ENCODE results near the gene GPAT2. TPM values are rescaled to one million over a fixed set of nuclear protein-coding genes. Genes with fewer than 3 reads are reported as not detected.
"Not testable (repeated sequence)": the region's sequence is repeated elsewhere in the genome, so short reads cannot be mapped to it uniquely, and the experiment has no call there.

Gene GPAT2
- total RNA-seq, 1 experiment from 2014 or later: not detected

- H3K36me3 ChIP-seq (ENCODE audit: insufficient read depth, low read length, poor library complexity, severe bottlenecking); DNase-seq (ENCODE audit: low spot score); CTCF ChIA-PET; intact Hi-C loops (cut with micrococcal nuclease; ENCODE audit: unreplicated experiment); POLR2A ChIA-PET (ENCODE audit: low non-redundant PET); H3K9me3 ChIP-seq (ENCODE audit: low read depth, low read length, poor library complexity, severe bottlenecking); H3K4me3 ChIP-seq (ENCODE audit: low read depth, low read length, poor library complexity, severe bottlenecking); BruUV-seq (replicated peaks); H3K27me3 ChIP-seq (replicated peaks; ENCODE audit: insufficient read depth, low read depth, low read length, poor library complexity); H3K27ac ChIP-seq (ENCODE audit: low read depth, low read length, poor library complexity, severe bottlenecking); H3K4me1 ChIP-seq (ENCODE audit: insufficient read depth, low read length, poor library complexity, severe bottlenecking): not testable (repeated sequence)
These were observed 35.6 kb upstream of the GPAT2 start for GRCh38 chr2:96070351-96070750.

DNA sequence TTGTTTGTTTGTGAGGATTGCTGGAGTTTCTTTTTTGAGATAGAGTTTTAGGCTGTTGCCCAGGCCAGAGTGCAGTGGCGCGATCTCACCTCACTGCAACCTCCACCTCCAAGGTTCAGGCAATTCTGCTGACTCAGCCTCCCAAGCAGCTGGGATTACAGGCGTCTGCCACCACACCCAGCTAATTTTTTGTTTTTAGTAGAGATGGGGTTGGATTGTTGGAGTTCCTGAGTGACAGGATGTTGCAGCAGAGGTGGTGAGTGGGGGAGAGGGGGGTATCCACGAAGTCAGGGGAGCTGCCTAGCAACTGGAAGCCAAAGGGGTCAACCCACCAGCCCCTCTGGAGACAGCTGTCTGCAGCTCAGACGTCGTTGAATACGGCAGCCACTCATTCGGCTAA lies 35.2 kb upstream of the GPAT2 start:
- intact Hi-C loops (cut with micrococcal nuclease; ENCODE audit: unreplicated experiment); POLR2A ChIA-PET (ENCODE audit: low non-redundant PET); BruUV-seq (replicated peaks): not testable (repeated sequence)

GRCh38 chr2:96067902-96068581 lies 33.3 kb upstream of the GPAT2 start:
- intact Hi-C loops (cut with micrococcal nuclease; ENCODE audit: unreplicated experiment); H3K27ac ChIP-seq (ENCODE audit: low read depth, low read length, poor library complexity, severe bottlenecking); DNase-seq (ENCODE audit: low spot score); H3K36me3 ChIP-seq (ENCODE audit: insufficient read depth, low read length, poor library complexity, severe bottlenecking); H3K27me3 ChIP-seq (replicated peaks; ENCODE audit: insufficient read depth, low read depth, low read length, poor library complexity); BruUV-seq (replicated peaks); POLR2A ChIA-PET (ENCODE audit: low non-redundant PET); H3K4me3 ChIP-seq (ENCODE audit: low read depth, low read length, poor library complexity, severe bottlenecking); H3K4me1 ChIP-seq (ENCODE audit: insufficient read depth, low read length, poor library complexity, severe bottlenecking); CTCF ChIA-PET; H3K9me3 ChIP-seq (ENCODE audit: low read depth, low read length, poor library complexity, severe bottlenecking): not testable (repeated sequence)

More for the DNA sequence above, 35.2 kb upstream of the GPAT2 start:
- H3K9me3 ChIP-seq (ENCODE audit: low read depth, low read length, poor library complexity, severe bottlenecking); H3K4me1 ChIP-seq (ENCODE audit: insufficient read depth, low read length, poor library complexity, severe bottlenecking); CTCF ChIA-PET; H3K27ac ChIP-seq (ENCODE audit: low read depth, low read length, poor library complexity, severe bottlenecking); H3K27me3 ChIP-seq (replicated peaks; ENCODE audit: insufficient read depth, low read depth, low read length, poor library complexity); H3K36me3 ChIP-seq (ENCODE audit: insufficient read depth, low read length, poor library complexity, severe bottlenecking); H3K4me3 ChIP-seq (ENCODE audit: low read depth, low read length, poor library complexity, severe bottlenecking); DNase-seq (ENCODE audit: low spot score): not testable (repeated sequence)

DNA sequence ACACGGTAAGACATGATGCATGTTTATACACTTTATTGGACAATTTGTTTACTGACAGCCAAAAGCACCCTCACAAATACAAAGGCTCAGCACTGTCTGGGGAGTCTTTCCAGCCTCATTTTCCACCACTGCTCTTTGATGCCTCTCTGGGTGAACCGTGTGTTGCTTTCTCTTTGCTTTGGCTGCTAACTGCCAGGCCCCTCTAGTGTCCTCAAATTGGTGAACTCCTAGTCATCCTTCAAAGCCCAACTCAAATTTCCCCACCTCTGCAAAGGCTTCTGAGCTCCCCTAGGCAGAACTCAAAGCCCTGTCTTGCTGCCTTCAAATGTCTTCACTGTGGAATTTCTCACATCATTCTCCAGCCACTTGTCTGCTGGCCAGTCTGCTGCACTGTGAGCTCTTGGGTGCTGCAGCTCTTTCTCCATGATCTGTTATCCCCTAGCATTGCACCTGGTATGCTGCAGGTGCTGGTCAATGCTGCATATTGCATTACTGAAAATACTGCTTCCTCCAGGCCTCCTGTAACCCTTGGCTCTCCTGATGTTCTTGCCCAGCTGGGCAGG lies 32.5 kb upstream of the GPAT2 start:
- DNase-seq (ENCODE audit: low spot score); intact Hi-C loops (cut with micrococcal nuclease; ENCODE audit: unreplicated experiment); H3K27ac ChIP-seq (ENCODE audit: low read depth, low read length, poor library complexity, severe bottlenecking); H3K27me3 ChIP-seq (replicated peaks; ENCODE audit: insufficient read depth, low read depth, low read length, poor library complexity); H3K9me3 ChIP-seq (ENCODE audit: low read depth, low read length, poor library complexity, severe bottlenecking); CTCF ChIA-PET; POLR2A ChIA-PET (ENCODE audit: low non-redundant PET); H3K4me1 ChIP-seq (ENCODE audit: insufficient read depth, low read length, poor library complexity, severe bottlenecking); H3K36me3 ChIP-seq (ENCODE audit: insufficient read depth, low read length, poor library complexity, severe bottlenecking); H3K4me3 ChIP-seq (ENCODE audit: low read depth, low read length, poor library complexity, severe bottlenecking); BruUV-seq (replicated peaks): not testable (repeated sequence)

DNA sequence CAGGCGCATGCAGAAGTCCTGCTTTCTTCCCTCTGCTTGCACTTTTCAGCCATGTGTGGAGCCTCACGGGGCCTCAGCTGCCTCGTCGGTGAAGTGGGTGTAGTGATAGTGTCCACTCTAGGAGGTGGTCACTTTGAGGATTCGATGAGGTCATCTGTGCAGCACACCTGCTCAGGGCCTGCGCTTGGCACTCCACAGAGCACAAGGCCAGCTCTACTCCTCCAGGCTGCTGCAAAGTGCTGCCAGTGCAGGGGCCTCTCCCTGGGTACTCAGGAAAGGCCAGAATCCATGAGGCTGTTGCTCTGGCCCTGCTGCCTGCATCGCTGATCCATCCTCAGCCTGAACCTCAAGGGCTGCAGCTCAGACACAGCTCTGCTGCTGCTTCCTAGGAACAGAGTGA lies 31.8 kb upstream of the GPAT2 start:
- BruUV-seq (replicated peaks); CTCF ChIA-PET: not testable (repeated sequence)

GRCh38 chr2:96065954-96066353 lies 31.2 kb upstream of the GPAT2 start:
- H3K36me3 ChIP-seq (ENCODE audit: insufficient read depth, low read length, poor library complexity, severe bottlenecking); BruUV-seq (replicated peaks); H3K4me3 ChIP-seq (ENCODE audit: low read depth, low read length, poor library complexity, severe bottlenecking); H3K4me1 ChIP-seq (ENCODE audit: insufficient read depth, low read length, poor library complexity, severe bottlenecking); H3K27ac ChIP-seq (ENCODE audit: low read depth, low read length, poor library complexity, severe bottlenecking); CTCF ChIA-PET; DNase-seq (ENCODE audit: low spot score); intact Hi-C loops (cut with micrococcal nuclease; ENCODE audit: unreplicated experiment); H3K27me3 ChIP-seq (replicated peaks; ENCODE audit: insufficient read depth, low read depth, low read length, poor library complexity); H3K9me3 ChIP-seq (ENCODE audit: low read depth, low read length, poor library complexity, severe bottlenecking); POLR2A ChIA-PET (ENCODE audit: low non-redundant PET): not testable (repeated sequence)

More for the DNA sequence above, 31.8 kb upstream of the GPAT2 start:
- H3K27ac ChIP-seq (ENCODE audit: low read depth, low read length, poor library complexity, severe bottlenecking); intact Hi-C loops (cut with micrococcal nuclease; ENCODE audit: unreplicated experiment); POLR2A ChIA-PET (ENCODE audit: low non-redundant PET); H3K4me1 ChIP-seq (ENCODE audit: insufficient read depth, low read length, poor library complexity, severe bottlenecking); H3K27me3 ChIP-seq (replicated peaks; ENCODE audit: insufficient read depth, low read depth, low read length, poor library complexity); H3K4me3 ChIP-seq (ENCODE audit: low read depth, low read length, poor library complexity, severe bottlenecking); H3K9me3 ChIP-seq (ENCODE audit: low read depth, low read length, poor library complexity, severe bottlenecking); DNase-seq (ENCODE audit: low spot score); H3K36me3 ChIP-seq (ENCODE audit: insufficient read depth, low read length, poor library complexity, severe bottlenecking): not testable (repeated sequence)
